ENCODE data around the gene OSBPL10.
A peak's percentile ranks its signal among the peaks of the same experiment; 100 is the strongest.
"Not testable (repeated sequence)": the region's sequence is repeated elsewhere in the genome, so short reads cannot be mapped to it uniquely, and the experiment has no call there.

The OSBPL10 gene

GRCh38 chr3:31808143-31808720 lies 172.8 kb downstream of the OSBPL10 start:
- no peak for DNase-seq (ENCODE audit: low spot score)

- DNase-seq (ENCODE audit: low spot score), result no peak
Observed at GRCh38 chr3:31804251-31805051, 176.6 kb downstream of the OSBPL10 start.

DNA sequence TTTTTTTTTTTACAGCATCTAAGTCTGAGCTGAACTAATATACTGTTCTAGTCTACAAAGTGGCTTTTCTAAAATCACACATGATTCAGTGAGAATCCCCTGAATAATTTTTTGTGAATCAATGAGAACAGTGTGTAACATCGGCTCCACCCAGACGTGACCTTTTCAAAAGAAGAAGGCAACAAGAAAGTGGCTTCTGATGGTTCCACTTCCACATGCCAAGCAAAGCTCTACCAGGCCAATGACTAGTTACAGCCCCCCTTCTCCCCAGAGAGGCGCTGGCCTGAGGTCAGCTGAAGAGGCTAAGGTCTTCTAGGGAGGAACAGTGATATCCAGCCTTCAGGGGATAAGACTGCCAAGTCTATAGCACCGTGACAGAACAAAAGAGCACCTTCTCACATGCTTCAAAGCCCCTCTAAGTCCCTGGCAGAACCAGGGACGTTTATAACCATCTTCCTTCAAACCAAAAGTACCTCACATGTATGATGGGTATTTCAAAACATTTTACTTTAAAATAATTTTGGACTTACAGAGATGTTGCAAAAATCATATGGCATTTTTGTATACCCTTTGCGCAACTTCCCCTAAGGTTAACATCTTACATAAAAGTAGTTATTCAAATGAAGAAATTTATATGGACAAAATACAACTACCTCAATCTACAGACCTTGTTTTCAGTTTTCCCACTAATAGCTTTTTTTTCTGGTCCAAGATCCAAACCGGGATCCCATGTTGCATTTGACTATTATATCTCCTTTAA lies 177.9 kb downstream of the OSBPL10 start:
- peak; percentile 8 for DNase-seq (ENCODE audit: low spot score)

GRCh38 chr3:31800436-31800835 lies 180.6 kb downstream of the OSBPL10 start:
- no peak for DNase-seq (ENCODE audit: low spot score)

- DNase-seq (ENCODE audit: low spot score), result no peak
Observed at GRCh38 chr3:31798840-31799239, 182.2 kb downstream of the OSBPL10 start.

GRCh38 chr3:31793821-31794220 lies 187.2 kb downstream of the OSBPL10 start:
- DNase-seq (ENCODE audit: low spot score), result no peak

GRCh38 chr3:31791090-31791430 lies 190.0 kb downstream of the OSBPL10 start:
- DNase-seq (ENCODE audit: low spot score), result no peak

- no peak for DNase-seq (ENCODE audit: low spot score)
Observed at GRCh38 chr3:31790193-31791089, 190.6 kb downstream of the OSBPL10 start.

DNA sequence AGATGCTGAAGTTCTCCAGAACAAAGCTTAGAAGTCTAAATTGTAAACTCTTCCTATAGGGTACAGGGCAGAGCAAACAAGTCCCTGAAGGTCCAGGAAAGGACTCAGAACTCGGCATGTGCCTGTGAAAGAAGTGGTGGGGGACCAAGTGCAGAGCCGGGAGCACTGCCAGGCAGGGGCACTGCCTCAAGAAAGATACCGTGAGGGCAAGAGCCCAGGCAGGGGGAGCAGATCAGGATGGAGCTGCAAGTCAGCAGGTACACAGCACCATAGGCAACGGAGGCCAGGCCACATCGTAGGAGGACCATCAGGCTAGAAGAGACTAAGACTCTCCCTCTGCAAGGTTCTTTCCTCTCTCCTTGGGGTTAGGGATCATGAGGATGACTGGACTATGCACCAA lies 191.6 kb downstream of the OSBPL10 start:
- DNase-seq (ENCODE audit: low spot score), result no peak

DNA sequence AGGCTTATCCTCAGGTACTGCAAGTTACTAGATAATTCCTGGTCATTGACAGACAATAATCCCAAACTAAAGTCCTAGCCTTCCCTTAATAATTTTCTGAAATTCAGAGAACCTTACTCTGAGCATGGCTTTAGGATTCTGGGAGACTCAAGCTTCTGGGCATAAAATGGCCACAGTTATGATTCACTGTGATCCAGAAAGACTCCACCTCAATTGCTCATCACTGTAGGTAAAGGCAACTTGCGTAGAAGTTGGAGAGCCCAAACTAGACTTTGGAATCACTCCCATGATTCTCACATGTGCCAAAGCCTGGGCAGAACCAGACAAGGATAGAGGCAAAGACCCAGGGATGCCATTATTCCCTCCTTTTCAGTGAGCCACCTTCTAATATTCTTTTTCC lies 195.3 kb downstream of the OSBPL10 start:
- no peak for DNase-seq (ENCODE audit: low spot score)

DNA sequence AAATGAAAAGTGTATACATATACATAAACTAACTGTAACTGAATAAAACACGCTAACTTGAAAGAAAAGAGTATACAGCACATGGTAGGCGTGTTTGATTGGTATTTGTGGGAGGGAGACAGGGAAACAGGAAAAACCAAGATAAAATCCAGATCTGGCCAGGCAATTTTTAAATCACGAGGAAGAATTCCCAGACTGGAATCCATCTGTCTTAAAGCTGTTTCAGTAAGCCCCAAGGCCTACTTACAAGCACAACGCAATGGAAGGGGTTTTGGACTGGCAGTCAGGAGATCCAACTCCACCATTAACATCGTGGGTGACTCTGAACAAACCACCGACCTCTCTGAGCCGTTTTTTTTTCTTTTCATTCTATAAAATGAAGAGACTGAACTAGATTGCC lies 195.8 kb downstream of the OSBPL10 start:
- DNase-seq (ENCODE audit: low spot score), result no peak

GRCh38 chr3:31783851-31784250 lies 197.2 kb downstream of the OSBPL10 start:
- DNase-seq (ENCODE audit: low spot score), result not testable (repeated sequence)

GRCh38 chr3:31782306-31782705 lies 198.8 kb downstream of the OSBPL10 start:
- DNase-seq (ENCODE audit: low spot score), result not testable (repeated sequence)

GRCh38 chr3:31779514-31779913 lies 201.5 kb downstream of the OSBPL10 start:
- DNase-seq (ENCODE audit: low spot score), result no peak

DNA sequence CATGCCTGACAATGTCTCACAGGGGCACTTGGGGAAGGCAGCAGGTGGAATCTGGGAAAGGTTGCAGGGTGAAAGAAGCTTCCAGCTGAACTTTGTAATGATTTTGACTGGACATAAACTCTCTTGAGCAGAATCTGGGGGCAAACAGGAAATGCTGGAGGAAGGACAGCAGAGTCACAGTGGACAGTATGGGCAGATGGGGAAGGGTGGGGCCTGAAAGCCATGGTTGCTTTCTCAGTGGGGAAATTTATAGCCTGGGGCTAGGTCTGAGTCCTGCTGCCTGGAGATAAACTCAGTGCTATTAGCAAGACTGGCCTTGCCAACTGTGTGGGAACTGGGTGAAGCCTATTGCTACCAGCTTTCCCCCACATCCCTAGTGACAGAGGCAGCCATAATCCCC lies 203.2 kb downstream of the OSBPL10 start:
- DNase-seq (ENCODE audit: low spot score), result no peak

- no peak for DNase-seq (ENCODE audit: low spot score)
Observed at GRCh38 chr3:31777092-31777491, 204.0 kb downstream of the OSBPL10 start.

GRCh38 chr3:31776016-31776415 lies 205.0 kb downstream of the OSBPL10 start:
- no peak for DNase-seq (ENCODE audit: low spot score)

DNA sequence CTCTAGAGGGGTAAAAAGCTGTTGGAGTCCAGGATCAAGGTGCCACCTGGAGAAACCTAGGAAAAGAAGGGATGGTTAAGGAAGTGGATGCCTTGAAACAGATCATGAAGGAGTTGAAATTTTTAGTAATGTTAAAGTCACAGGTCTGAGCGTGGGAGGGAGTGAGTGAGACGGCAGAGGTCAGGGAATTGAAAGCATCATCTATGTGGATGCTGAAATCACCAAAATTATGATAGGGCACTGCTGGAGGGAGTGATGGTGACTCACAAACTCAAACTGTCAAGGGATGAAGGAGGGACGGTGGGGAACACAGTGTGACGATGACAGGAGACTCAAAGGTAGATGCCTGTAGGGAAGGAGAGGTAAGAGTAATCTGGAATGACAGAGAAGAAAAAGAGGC lies 205.7 kb downstream of the OSBPL10 start:
- no peak for DNase-seq (ENCODE audit: low spot score)

DNA sequence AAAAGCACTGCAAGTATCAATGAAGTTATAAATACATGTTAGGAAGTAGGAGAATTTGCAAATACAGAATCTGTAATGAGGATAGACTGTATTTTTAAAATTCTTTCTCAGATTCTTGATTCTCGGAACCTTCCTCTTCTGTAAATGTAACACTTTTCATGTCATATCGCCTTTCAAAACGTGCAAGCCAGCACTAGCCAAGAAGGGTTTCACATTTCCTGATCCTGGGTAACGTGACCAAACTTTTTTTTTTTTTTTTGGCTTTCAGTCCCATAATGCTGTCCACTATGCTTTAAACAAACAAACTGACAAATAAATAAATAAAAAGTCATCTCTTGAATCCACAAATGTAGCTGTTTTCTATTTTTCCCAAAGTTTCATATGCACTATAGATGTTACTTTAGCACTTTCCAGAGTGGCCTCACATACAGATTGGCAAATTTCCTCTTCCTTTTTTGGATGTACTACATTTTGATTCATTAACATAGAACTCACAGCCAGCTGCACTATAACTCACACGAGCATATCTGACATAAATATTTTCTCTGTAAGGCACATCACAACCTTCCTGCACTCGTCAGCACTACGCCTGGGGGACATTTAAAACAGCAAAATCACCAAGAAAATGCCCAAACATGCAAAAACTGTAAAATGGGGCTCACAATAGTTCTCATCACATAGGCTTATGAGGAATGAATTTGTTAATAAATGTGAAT lies 208.1 kb downstream of the OSBPL10 start:
- DNase-seq (ENCODE audit: low spot score), result no peak

- no peak for DNase-seq (ENCODE audit: low spot score)
Observed at GRCh38 chr3:31772272-31772671, 208.8 kb downstream of the OSBPL10 start.

- no peak for DNase-seq (ENCODE audit: low spot score)
Observed at GRCh38 chr3:31770822-31771326, 210.2 kb downstream of the OSBPL10 start.

Measured in germinal center (tissue), 1 donor.